K562 (cell line): Measurements from ENCODE around the gene CPSF7. TPM values are rescaled to one million over a fixed set of nuclear protein-coding genes. Genes with fewer than 3 reads are reported as not detected.

Experiments used
- ATAC-seq: fragments of 200-7000 bp; cut with Tn5 transposase; 3 replicates; pipeline ENCODE4 v1.9.1; 2020; ENCODE audit warnings: moderate library complexity
- BruUV-seq: library from RNA; stranded (reverse); fragments of 400-500 nt; replicated peaks from 2 replicates; lab custom pipeline; 2021; lab: Mats Ljungman, UMichigan
- CTCF ChIA-PET: fragments of 300-600 bp; formaldehyde crosslinking; extraction: SDS; loops from one replicate; lab custom pipeline; 2021; ENCODE audit warnings: low intra/inter-chr PET ratio; lab: Yijun Ruan, JAX
- POLR2A ChIA-PET: fragments of 300-600, 350-650 bp; sonication (Branson Sonifier 250); formaldehyde crosslinking; extraction: SDS; loops from one replicate; lab custom pipeline; 2021; ENCODE audit warnings: antibody characterized with exemption, inconsistent platforms; lab: Yijun Ruan, JAX
- DNase-seq, 4 experiments: peaks; one replicate each; pipeline versions ENCODE4 v3.0.0 to v3.0.0-alpha.2; 2011 to 2018; ENCODE audit warnings: low spot score in 3 of 4, mixed read lengths in 3 of 4; ENCODE audit errors: extremely low read depth in 1 of 4
- FAIRE-seq: peaks from 2 replicates; lab custom pipeline; 2011; peaks lifted over from hg19 to GRCh38; lab: Jason Lieb, UNC
- H2AFZ ChIP-seq: 2 replicates; pipeline ENCODE4 v1.6.0; 2011; ENCODE audit warnings: low read depth, low read length, control low read depth, inconsistent platforms
- H3K27ac ChIP-seq: fragments of 200-600 bp; 3 replicates; pipeline ENCODE4 v1.8.0; 2011; ENCODE audit warnings: low read depth, mild to moderate bottlenecking, control low read depth, inconsistent platforms, low read length, moderate library complexity, mixed read lengths; ENCODE audit errors: extremely low read depth
- H3K27me3 ChIP-seq, 2 experiments: fragments of 300-600 bp in 1 of 2; 2 replicates in 1 of 2; 3 replicates in 1 of 2; pipeline versions ENCODE4 v1.6.0 to v1.8.0; 2011; ENCODE audit warnings: inconsistent platforms in 2 of 2, low read length in 2 of 2, mild to moderate bottlenecking in 1 of 2, mixed read lengths in 1 of 2, moderate library complexity in 1 of 2; ENCODE audit not compliant: control insufficient read depth in 2 of 2, insufficient read depth in 2 of 2
- H3K36me3 ChIP-seq: fragments of 300-600 bp; 3 replicates; pipeline ENCODE4 v1.8.0; 2011; ENCODE audit warnings: mild to moderate bottlenecking, low read length, inconsistent platforms; ENCODE audit not compliant: control insufficient read depth, insufficient read depth
- H3K4me1 ChIP-seq, 2 experiments: fragments of 200-600 bp in 1 of 2; replicated peaks in 1 of 2; 2 replicates in 1 of 2; 3 replicates in 1 of 2; pipeline versions ENCODE4 v1.5.1 to v1.8.0; 2011; ENCODE audit warnings: inconsistent platforms in 2 of 2, low read length in 2 of 2, mild to moderate bottlenecking in 1 of 2, mixed read lengths in 1 of 2, moderate library complexity in 1 of 2; ENCODE audit not compliant: control insufficient read depth in 2 of 2, insufficient read depth in 2 of 2
- H3K4me2 ChIP-seq: 2 replicates; pipeline ENCODE4 v1.6.1; 2011; ENCODE audit warnings: low read length, control low read depth, inconsistent platforms, mixed read lengths; ENCODE audit not compliant: insufficient read depth
- H3K4me3 ChIP-seq: fragments of 200-600 bp; sonication (generic), shearing (Covaris generic); 2 replicates; pipeline ENCODE4 v1.5.1; 2016; ENCODE audit warnings: control low read depth, inconsistent platforms
- H3K79me2 ChIP-seq: fragments of 200-600 bp; 3 replicates; pipeline ENCODE4 v1.8.0; 2011; ENCODE audit warnings: low read length, inconsistent platforms; ENCODE audit not compliant: control insufficient read depth, insufficient read depth
- H3K9ac ChIP-seq, 2 experiments: 2 replicates each; pipeline versions ENCODE4 v1.6.0 to v1.6.1; 2011; ENCODE audit warnings: low read depth in 2 of 2, low read length in 2 of 2, control low read depth in 1 of 2, inconsistent platforms in 1 of 2, mild to moderate bottlenecking in 1 of 2, mixed read lengths in 1 of 2; ENCODE audit not compliant: insufficient read depth in 1 of 2
- H3K9me1 ChIP-seq: one replicate; pipeline ENCODE4 v1.6.0; 2011; ENCODE audit warnings: inconsistent platforms, mild to moderate bottlenecking, low read length, moderate library complexity; ENCODE audit not compliant: control insufficient read depth, insufficient read depth
- H3K9me3 ChIP-seq: replicated peaks from 2 replicates; pipeline ENCODE4 v1.5.1; 2011; ENCODE audit warnings: low read depth, low read length, inconsistent platforms; ENCODE audit not compliant: control insufficient read depth, insufficient read depth
- H4K20me1 ChIP-seq: replicated peaks from 2 replicates; pipeline ENCODE4 v1.6.1; 2011; ENCODE audit warnings: low read length, inconsistent platforms, mixed read lengths; ENCODE audit not compliant: control insufficient read depth, insufficient read depth
- CGGBP1 ChIP-seq: fragments of 250-450 bp; sonication (Bioruptor Pico); IDR thresholded peaks from 2 replicates; pipeline ENCODE4 v1.9.0; 2021; ENCODE audit warnings: mild to moderate bottlenecking
- CXXC5 ChIP-seq: fragments of 250-450 bp; sonication (Bioruptor Pico); IDR thresholded peaks from 2 replicates; pipeline ENCODE4 v1.8.0; 2022; ENCODE audit warnings: inconsistent platforms, mild to moderate bottlenecking, moderate library complexity
- EP400 ChIP-seq: fragments of 450-650 bp; IDR thresholded peaks from 2 replicates; pipeline ENCODE4 v1.6.1; 2017; ENCODE audit warnings: antibody characterized with exemption, mild to moderate bottlenecking, moderate library complexity
- REST ChIP-seq, 2 experiments: fragments of 450-650 bp; formaldehyde crosslinking in 1 of 2; IDR thresholded peaks; 2 replicates each; pipeline versions ENCODE4 v1.4.0 to v1.6.1; 2014 to 2020; ENCODE audit warnings: mild to moderate bottlenecking in 2 of 2, borderline replicate concordance in 1 of 2, low read depth in 1 of 2
- TFAP4 ChIP-seq: sonication (generic); formaldehyde crosslinking; IDR thresholded peaks from 2 replicates; pipeline ENCODE4 v1.8.0; 2022; ENCODE audit warnings: missing genetic modification reagents, mild to moderate bottlenecking, moderate library complexity, borderline replicate concordance
- YY1 ChIP-seq, 3 experiments: IDR thresholded peaks; 2 replicates each; pipeline ENCODE4 v1.6.1; 2011; ENCODE audit warnings: low read length in 2 of 3, mild to moderate bottlenecking in 2 of 3, moderate library complexity in 2 of 3, borderline replicate concordance in 1 of 3, control low read depth in 1 of 3, low read depth in 1 of 3; ENCODE audit not compliant: insufficient read depth in 3 of 3, insufficient replicate concordance in 2 of 3, control insufficient read depth in 1 of 3, insufficient read length in 1 of 3; ENCODE audit errors: extremely low read depth in 1 of 3
- WGBS: fragments of 100-300 bp; shearing (Covaris generic); methylation state at CpG from one replicate; pipeline ENCODE4 v1.1.6; 2016; ENCODE audit warnings: low coverage, mixed read lengths; ENCODE audit not compliant: insufficient coverage; ENCODE audit errors: missing lambda C conversion rate; 5-methylcytosine and 5-hydroxymethylcytosine counted together
- in situ Hi-C: fragments of 300-500 bp; cut with MboI; formaldehyde crosslinking; loops from 4 replicates; pipeline ENCODE4 v1.15.0; 2018; ENCODE audit warnings: inconsistent platforms, mixed read lengths
- intact Hi-C: fragments of 100-400 bp; cut with micrococcal nuclease; formaldehyde crosslinking; loops from 2 replicates; pipeline ENCODE4 v1.14.2; 2022
- polyA plus RNA-seq, 8 experiments: library from polyadenylated mRNA; depleted of rRNA in 4 of 8; stranded (reverse) in 5 of 8; unstranded in 3 of 8; fragments of >200 nt; fragmentation: Nextera tagmentation in 2 of 8; fragmentation: Illumina TruSeq in 1 of 8; extraction: Ambion mirVana in 2 of 8; extraction: Trizol in 1 of 8; gene quantifications; 2 replicates each; pipeline versions ENCODE4 v1.2.1 to v1.2.3, GENCODE V29; 2011 to 2014; ENCODE audit warnings: inconsistent platforms in 1 of 8, missing spikeins in 1 of 8
- total RNA-seq, 7 experiments: library from RNA; depleted of rRNA in 6 of 7; stranded (reverse); fragments of >200 nt in 6 of 7; fragmentation: Illumina TruSeq in 2 of 7; extraction: Trizol in 2 of 7; gene quantifications; 2 replicates each; pipeline versions ENCODE4 v1.2.1 to v1.2.3, GENCODE V29; 2011 to 2021; ENCODE audit warnings: low replicate concordance in 1 of 7

CPSF7 gene
- total and polyA plus RNA-seq, 9 of the 15 experiments (the other 6 are each of a cell fraction or from before 2014, with no cell fraction given), result 14.8 to 104 (median 44.1) TPM

GRCh38 chr11:61384271-61385242 lies 45.2 kb downstream of the CPSF7 start:
- POLR2A ChIA-PET, result interaction anchor here (0.6 to 5.1 kb wide), 13 partner anchors 14 to 469 kb away, joined by 3 to 23 read pairs (median 4); no protein-coding TSS in a partner anchor
- H3K27ac ChIP-seq, result no peak overlapping the region
- peak; percentile 82 for FAIRE-seq
- no TSS peak for BruUV-seq
- no peak overlapping the region for H3K4me2 ChIP-seq
- no peaks in the 10 kb centered on the region for H3K9me3 ChIP-seq
- H4K20me1 ChIP-seq, result no peaks in the 10 kb centered on the region
- ATAC-seq, result peak; percentile 95
- no peaks in the 10 kb centered on the region for H3K36me3 ChIP-seq
- no peaks in the 10 kb centered on the region for H3K9me1 ChIP-seq
- intact Hi-C loops (loop anchor here (1.0 to 5.0 kb wide), 4 partner anchors 48 to 253 kb away; no protein-coding TSS in a partner anchor), in situ Hi-C loops (loop anchor here (5.0 kb wide), 2 partner anchors 47 to 127 kb away; no protein-coding TSS in a partner anchor)
- H2AFZ ChIP-seq, result no peak overlapping the region
- CTCF ChIA-PET, result interaction anchor here (0.8 to 7.3 kb wide), 7 partner anchors 18 to 254 kb away, joined by 3 to 135 read pairs (median 6); partner anchors contain the start of genes DDB1 and TKFC
- peak; percentile 36 to 82 (median 54) for DNase-seq
- no peaks in the 10 kb centered on the region for H3K79me2 ChIP-seq
- peak overlapping the region in 1 of 2 experiments; percentile 2; a peak in 1 of 4 replicates for H3K9ac ChIP-seq
- WGBS, result 57% methylated on average over 14 of the region's 15 CpGs
- H3K4me1 ChIP-seq, result peaks cover 3 to 6% of the 10 kb centered on the region in 2 experiments; a peak in 2 of 5 replicates
- no peaks in the 10 kb centered on the region for H3K27me3 ChIP-seq
- no peak overlapping the region for H3K4me3 ChIP-seq
- TF ChIP-seq EP400 (0 out of 2 replicates have a peak, but pooled peaks have one; percentile 10), TFAP4 (peak; percentile 20; the same call in 1 of the 2 replicates), YY1 (IDR thresholded peaks at IDR 0.05; ENCODE audit: borderline replicate concordance in 1 of 3, control insufficient read depth in 1 of 3, extremely low read depth in 1 of 3, insufficient read depth in 3 of 3, insufficient read length in 1 of 3, insufficient replicate concordance in 2 of 3, low read depth in 1 of 3, low read length in 2 of 3) (peak in 1 of 3 experiments; percentile 4), CGGBP1 (CRISPR knock-in tag) (peak; percentile 67; the same call in 1 of the 2 replicates), REST (IDR thresholded peaks at IDR 0.05; ENCODE audit: borderline replicate concordance) (peak; percentile 90), REST (CRISPR knock-in tag; IDR thresholded peaks at IDR 0.05; ENCODE audit: low read depth) (no peak), CXXC5 (CRISPR knock-in tag) (0 out of 2 replicates have a peak, but pooled peaks have one; percentile 15)
